HCT116 (cell line): ENCODE measurements around the gene TMEM42.

Experiments used
- POLR2A ChIP-seq: IDR thresholded peaks from 2 replicates; pipeline ENCODE4 v1.7.0; 2011; ENCODE audit warnings: borderline replicate concordance; ENCODE audit not compliant: insufficient read depth, insufficient read length; ENCODE audit errors: extremely low read depth
- POLR2AphosphoS5 ChIP-seq: IDR thresholded peaks from 2 replicates; pipeline ENCODE4 v1.6.1; 2011; ENCODE audit warnings: mild to moderate bottlenecking, low read depth, low read length, moderate library complexity
- TF ChIP-seq, protein P1 (sequence below), 3 experiments: fragments of 200-600 bp in 1 of 3; sonication (generic) in 1 of 3; IDR thresholded peaks in 2 of 3; conservative IDR thresholded peaks in 1 of 3; 2 replicates each; pipeline ENCODE4 v1.5.1; 2012 to 2017; ENCODE audit warnings: low read depth in 2 of 3, low read length in 2 of 3, antibody characterized with exemption in 1 of 3, borderline replicate concordance in 1 of 3, control low read depth in 1 of 3, mild to moderate bottlenecking in 1 of 3, mixed read lengths in 1 of 3, mixed run types in 1 of 3, moderate library complexity in 1 of 3; ENCODE audit not compliant: insufficient read depth in 1 of 3
- TF ChIP-seq, protein P2 (sequence below): IDR thresholded peaks from 2 replicates; pipeline ENCODE4 v1.6.1; 2012; ENCODE audit warnings: low read depth
- TF ChIP-seq, protein P3 (sequence below): IDR thresholded peaks from 2 replicates; pipeline ENCODE4 v1.6.1; 2011; ENCODE audit warnings: mild to moderate bottlenecking, low read length, moderate library complexity; ENCODE audit not compliant: insufficient replicate concordance; ENCODE audit errors: extremely low read depth

DNA sequence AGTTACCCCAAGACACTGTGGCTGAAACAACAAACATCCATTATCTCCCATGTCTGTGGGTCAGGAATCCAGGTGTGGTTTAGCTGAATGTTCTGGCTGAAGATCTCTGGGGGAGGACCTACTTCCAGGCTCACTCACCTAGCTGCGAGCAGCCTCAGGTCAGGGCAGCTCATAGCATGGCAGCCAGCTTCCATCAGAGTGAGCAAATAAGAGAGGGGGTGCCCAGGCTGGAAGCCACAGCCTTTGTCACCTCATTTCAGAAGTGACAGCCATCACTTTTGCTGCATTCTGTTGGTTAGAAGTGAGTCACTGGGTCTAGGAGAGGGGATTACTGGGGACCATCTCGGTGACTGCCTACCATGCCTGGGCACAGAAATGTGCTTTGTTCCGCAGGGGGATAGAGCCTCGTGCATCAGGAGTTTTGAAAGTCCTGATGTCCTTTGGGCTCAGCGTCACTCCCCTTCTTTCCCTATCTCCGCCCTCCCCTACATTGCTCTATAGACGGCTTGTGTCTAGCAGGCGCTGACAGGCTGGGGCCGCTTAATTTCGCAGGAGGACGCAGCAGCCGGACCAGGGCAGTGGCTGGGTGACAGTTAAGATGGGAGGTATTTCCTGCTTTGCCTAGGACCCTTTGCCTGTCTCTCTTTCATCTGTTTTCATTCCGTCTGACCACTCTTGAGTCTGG is 38.1 kb downstream of the TMEM42 start:
- no peak for TF ChIP-seq POLR2A
- TF ChIP-seq, protein P1, sequence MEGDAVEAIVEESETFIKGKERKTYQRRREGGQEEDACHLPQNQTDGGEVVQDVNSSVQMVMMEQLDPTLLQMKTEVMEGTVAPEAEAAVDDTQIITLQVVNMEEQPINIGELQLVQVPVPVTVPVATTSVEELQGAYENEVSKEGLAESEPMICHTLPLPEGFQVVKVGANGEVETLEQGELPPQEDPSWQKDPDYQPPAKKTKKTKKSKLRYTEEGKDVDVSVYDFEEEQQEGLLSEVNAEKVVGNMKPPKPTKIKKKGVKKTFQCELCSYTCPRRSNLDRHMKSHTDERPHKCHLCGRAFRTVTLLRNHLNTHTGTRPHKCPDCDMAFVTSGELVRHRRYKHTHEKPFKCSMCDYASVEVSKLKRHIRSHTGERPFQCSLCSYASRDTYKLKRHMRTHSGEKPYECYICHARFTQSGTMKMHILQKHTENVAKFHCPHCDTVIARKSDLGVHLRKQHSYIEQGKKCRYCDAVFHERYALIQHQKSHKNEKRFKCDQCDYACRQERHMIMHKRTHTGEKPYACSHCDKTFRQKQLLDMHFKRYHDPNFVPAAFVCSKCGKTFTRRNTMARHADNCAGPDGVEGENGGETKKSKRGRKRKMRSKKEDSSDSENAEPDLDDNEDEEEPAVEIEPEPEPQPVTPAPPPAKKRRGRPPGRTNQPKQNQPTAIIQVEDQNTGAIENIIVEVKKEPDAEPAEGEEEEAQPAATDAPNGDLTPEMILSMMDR (IDR thresholded peaks at IDR 0.05 in 2 of 3, conservative IDR thresholded peaks at IDR 0.05 in 1 of 3; ENCODE audit: borderline replicate concordance in 1 of 3, insufficient read depth in 1 of 3, low read depth in 2 of 3, low read length in 2 of 3): no peak
- no peak for TF ChIP-seq POLR2AphosphoS5
- TF ChIP-seq, protein P2, sequence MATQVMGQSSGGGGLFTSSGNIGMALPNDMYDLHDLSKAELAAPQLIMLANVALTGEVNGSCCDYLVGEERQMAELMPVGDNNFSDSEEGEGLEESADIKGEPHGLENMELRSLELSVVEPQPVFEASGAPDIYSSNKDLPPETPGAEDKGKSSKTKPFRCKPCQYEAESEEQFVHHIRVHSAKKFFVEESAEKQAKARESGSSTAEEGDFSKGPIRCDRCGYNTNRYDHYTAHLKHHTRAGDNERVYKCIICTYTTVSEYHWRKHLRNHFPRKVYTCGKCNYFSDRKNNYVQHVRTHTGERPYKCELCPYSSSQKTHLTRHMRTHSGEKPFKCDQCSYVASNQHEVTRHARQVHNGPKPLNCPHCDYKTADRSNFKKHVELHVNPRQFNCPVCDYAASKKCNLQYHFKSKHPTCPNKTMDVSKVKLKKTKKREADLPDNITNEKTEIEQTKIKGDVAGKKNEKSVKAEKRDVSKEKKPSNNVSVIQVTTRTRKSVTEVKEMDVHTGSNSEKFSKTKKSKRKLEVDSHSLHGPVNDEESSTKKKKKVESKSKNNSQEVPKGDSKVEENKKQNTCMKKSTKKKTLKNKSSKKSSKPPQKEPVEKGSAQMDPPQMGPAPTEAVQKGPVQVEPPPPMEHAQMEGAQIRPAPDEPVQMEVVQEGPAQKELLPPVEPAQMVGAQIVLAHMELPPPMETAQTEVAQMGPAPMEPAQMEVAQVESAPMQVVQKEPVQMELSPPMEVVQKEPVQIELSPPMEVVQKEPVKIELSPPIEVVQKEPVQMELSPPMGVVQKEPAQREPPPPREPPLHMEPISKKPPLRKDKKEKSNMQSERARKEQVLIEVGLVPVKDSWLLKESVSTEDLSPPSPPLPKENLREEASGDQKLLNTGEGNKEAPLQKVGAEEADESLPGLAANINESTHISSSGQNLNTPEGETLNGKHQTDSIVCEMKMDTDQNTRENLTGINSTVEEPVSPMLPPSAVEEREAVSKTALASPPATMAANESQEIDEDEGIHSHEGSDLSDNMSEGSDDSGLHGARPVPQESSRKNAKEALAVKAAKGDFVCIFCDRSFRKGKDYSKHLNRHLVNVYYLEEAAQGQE: no peak
- TF ChIP-seq, protein P3, sequence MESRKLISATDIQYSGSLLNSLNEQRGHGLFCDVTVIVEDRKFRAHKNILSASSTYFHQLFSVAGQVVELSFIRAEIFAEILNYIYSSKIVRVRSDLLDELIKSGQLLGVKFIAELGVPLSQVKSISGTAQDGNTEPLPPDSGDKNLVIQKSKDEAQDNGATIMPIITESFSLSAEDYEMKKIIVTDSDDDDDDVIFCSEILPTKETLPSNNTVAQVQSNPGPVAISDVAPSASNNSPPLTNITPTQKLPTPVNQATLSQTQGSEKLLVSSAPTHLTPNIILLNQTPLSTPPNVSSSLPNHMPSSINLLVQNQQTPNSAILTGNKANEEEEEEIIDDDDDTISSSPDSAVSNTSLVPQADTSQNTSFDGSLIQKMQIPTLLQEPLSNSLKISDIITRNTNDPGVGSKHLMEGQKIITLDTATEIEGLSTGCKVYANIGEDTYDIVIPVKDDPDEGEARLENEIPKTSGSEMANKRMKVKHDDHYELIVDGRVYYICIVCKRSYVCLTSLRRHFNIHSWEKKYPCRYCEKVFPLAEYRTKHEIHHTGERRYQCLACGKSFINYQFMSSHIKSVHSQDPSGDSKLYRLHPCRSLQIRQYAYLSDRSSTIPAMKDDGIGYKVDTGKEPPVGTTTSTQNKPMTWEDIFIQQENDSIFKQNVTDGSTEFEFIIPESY: no peak
